SK-N-SH (cell line): Measurements from ENCODE around the gene PRDM15.

Experiments
- EP300 ChIP-seq, 2 experiments: IDR thresholded peaks; 2 replicates each; pipeline versions ENCODE4 v1.4.0 to v1.6.1; 2012; ENCODE audit warnings: borderline replicate concordance in 1 of 2, low read depth in 1 of 2, low read length in 1 of 2
- NFIC ChIP-seq: IDR thresholded peaks from 2 replicates; pipeline ENCODE4 v1.4.0; 2012; ENCODE audit warnings: borderline replicate concordance
- POLR2AphosphoS5 ChIP-seq: IDR thresholded peaks from 2 replicates; pipeline ENCODE4 v1.6.1; 2012; ENCODE audit warnings: low read depth, low read length
- RFX5 ChIP-seq: IDR thresholded peaks from 2 replicates; pipeline ENCODE4 v1.6.1; 2012; ENCODE audit warnings: mild to moderate bottlenecking, improper control_type of control experiment, low read length
- SMC3 ChIP-seq: IDR thresholded peaks from 2 replicates; pipeline ENCODE4 v1.6.1; 2012; ENCODE audit warnings: low read depth, low read length, improper control_type of control experiment
- TEAD4 ChIP-seq: IDR thresholded peaks from 2 replicates; pipeline ENCODE4 v1.4.0; 2012; ENCODE audit warnings: mild to moderate bottlenecking, borderline replicate concordance; ENCODE audit not compliant: insufficient read depth
- TF ChIP-seq, protein P1 (sequence below): fragments of 200-600 bp; sonication (generic); IDR thresholded peaks from 2 replicates; pipeline ENCODE4 v1.6.1; 2017; ENCODE audit warnings: antibody characterized with exemption, mild to moderate bottlenecking, moderate library complexity
- TF ChIP-seq, protein P2 (sequence below): IDR thresholded peaks from 2 replicates; pipeline ENCODE4 v1.6.1; 2012; ENCODE audit warnings: mild to moderate bottlenecking, low read depth, low read length, moderate library complexity

DNA sequence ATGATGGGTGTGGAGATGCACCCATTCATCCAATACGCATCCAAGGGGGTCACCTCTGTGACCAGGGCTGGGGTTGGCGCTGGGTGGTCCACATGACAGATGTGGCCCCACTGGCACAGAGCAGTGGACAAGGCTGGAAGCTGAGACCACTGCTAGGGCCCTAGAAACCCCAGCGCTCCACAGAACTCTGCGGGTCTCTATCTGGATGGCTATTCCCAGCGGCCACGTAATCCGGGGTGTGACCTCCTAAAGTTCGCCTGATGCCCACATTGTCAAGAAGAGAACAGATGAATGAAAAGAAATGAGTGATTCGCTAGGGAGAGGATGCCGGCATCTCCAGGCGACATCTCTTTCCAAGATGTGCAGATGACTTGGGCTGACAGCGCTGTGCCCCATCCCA is 55.2 kb downstream of the PRDM15 start:
- TF ChIP-seq, protein P1, sequence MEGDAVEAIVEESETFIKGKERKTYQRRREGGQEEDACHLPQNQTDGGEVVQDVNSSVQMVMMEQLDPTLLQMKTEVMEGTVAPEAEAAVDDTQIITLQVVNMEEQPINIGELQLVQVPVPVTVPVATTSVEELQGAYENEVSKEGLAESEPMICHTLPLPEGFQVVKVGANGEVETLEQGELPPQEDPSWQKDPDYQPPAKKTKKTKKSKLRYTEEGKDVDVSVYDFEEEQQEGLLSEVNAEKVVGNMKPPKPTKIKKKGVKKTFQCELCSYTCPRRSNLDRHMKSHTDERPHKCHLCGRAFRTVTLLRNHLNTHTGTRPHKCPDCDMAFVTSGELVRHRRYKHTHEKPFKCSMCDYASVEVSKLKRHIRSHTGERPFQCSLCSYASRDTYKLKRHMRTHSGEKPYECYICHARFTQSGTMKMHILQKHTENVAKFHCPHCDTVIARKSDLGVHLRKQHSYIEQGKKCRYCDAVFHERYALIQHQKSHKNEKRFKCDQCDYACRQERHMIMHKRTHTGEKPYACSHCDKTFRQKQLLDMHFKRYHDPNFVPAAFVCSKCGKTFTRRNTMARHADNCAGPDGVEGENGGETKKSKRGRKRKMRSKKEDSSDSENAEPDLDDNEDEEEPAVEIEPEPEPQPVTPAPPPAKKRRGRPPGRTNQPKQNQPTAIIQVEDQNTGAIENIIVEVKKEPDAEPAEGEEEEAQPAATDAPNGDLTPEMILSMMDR, result no peak
- TF ChIP-seq EP300 (IDR thresholded peaks at IDR 0.05; ENCODE audit: borderline replicate concordance in 1 of 2, low read depth in 1 of 2, low read length in 1 of 2), result no peak
- TF ChIP-seq, protein P2, sequence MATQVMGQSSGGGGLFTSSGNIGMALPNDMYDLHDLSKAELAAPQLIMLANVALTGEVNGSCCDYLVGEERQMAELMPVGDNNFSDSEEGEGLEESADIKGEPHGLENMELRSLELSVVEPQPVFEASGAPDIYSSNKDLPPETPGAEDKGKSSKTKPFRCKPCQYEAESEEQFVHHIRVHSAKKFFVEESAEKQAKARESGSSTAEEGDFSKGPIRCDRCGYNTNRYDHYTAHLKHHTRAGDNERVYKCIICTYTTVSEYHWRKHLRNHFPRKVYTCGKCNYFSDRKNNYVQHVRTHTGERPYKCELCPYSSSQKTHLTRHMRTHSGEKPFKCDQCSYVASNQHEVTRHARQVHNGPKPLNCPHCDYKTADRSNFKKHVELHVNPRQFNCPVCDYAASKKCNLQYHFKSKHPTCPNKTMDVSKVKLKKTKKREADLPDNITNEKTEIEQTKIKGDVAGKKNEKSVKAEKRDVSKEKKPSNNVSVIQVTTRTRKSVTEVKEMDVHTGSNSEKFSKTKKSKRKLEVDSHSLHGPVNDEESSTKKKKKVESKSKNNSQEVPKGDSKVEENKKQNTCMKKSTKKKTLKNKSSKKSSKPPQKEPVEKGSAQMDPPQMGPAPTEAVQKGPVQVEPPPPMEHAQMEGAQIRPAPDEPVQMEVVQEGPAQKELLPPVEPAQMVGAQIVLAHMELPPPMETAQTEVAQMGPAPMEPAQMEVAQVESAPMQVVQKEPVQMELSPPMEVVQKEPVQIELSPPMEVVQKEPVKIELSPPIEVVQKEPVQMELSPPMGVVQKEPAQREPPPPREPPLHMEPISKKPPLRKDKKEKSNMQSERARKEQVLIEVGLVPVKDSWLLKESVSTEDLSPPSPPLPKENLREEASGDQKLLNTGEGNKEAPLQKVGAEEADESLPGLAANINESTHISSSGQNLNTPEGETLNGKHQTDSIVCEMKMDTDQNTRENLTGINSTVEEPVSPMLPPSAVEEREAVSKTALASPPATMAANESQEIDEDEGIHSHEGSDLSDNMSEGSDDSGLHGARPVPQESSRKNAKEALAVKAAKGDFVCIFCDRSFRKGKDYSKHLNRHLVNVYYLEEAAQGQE, result no peak
- no peak for TF ChIP-seq NFIC
- no peak for TF ChIP-seq POLR2AphosphoS5
- TF ChIP-seq SMC3, result no peak
- no peak for TF ChIP-seq TEAD4
- TF ChIP-seq RFX5, result no peak
